ENCODE measurements around the gene UBQLN4.
A peak's percentile ranks its signal among the peaks of the same experiment; 100 is the strongest.

UBQLN4 gene

GRCh38 chr1:156009404-156009803, 44.2 kb downstream of the UBQLN4 start:
- no peak for DNase-seq

- DNase-seq, result no peak
Measured at GRCh38 chr1:156006666-156007376, 46.8 kb downstream of the UBQLN4 start.

- no peak for DNase-seq
Measured at GRCh38 chr1:156004843-156005584, 48.6 kb downstream of the UBQLN4 start.

- no peak for DNase-seq
Measured at GRCh38 chr1:156003923-156004188, 49.7 kb downstream of the UBQLN4 start.

- no peak for DNase-seq
Measured at GRCh38 chr1:156002188-156002911, 51.2 kb downstream of the UBQLN4 start.

GRCh38 chr1:156001662-156002171, 51.9 kb downstream of the UBQLN4 start:
- DNase-seq, result no peak

GRCh38 chr1:156001021-156001661, 52.5 kb downstream of the UBQLN4 start:
- DNase-seq, result no peak

- DNase-seq, result no peak
Measured at GRCh38 chr1:155999964-156000363, 53.6 kb downstream of the UBQLN4 start.

- DNase-seq, result no peak
Measured at GRCh38 chr1:155996166-155996565, 57.4 kb downstream of the UBQLN4 start.

- no peak for DNase-seq
Measured at GRCh38 chr1:155993595-155993994, 60.0 kb downstream of the UBQLN4 start.

- DNase-seq, result no peak
Measured at GRCh38 chr1:155990005-155990739, 63.4 kb downstream of the UBQLN4 start.

- peak; percentile 85 for DNase-seq
Measured at GRCh38 chr1:155989242-155990004, 64.2 kb downstream of the UBQLN4 start.

All from activated T-cell treated with anti-CD3 and anti-CD28 coated beads, Interleukin-2, amount 50 U/mL, for 1 hour (primary cell).